Activated T-cell treated with anti-CD3 and anti-CD28 coated beads, Interleukin-2, amount 50 U/mL, for 72 hours (primary cell): ENCODE results near the gene ZNF865. TPM values are rescaled to one million over a fixed set of nuclear protein-coding genes. Genes with fewer than 3 reads are reported as not detected.

Experiments used
- ATAC-seq, 2 donors: fragments of 150-1000 bp; cut with Tn5 transposase; replicated peaks in 1 of 2; 2 replicates each; pipeline ENCODE4 v1.10.0; 2021; ENCODE audit warnings: moderate library complexity in 2 of 2, mild to moderate bottlenecking in 1 of 2
- DNase-seq, 2 donors: peaks; one replicate each; pipeline ENCODE4 v3.0.0; 2021 to 2022; ENCODE audit warnings: mixed read lengths in 1 of 2
- H3K27ac Mint-ChIP-seq: one replicate; pipeline ENCODE4 v1.8.0; 2022; ENCODE audit warnings: mild to moderate bottlenecking, moderate library complexity, mixed read lengths
- H3K27me3 Mint-ChIP-seq: one replicate; pipeline ENCODE4 v1.8.0; 2022; ENCODE audit warnings: low read depth, mixed read lengths
- H3K36me3 Mint-ChIP-seq, 2 donors: one replicate each; pipeline ENCODE4 v1.8.0; 2022; ENCODE audit warnings: mixed read lengths in 2 of 2, mild to moderate bottlenecking in 1 of 2; ENCODE audit not compliant: insufficient read depth in 2 of 2
- H3K4me1 Mint-ChIP-seq: one replicate; pipeline ENCODE4 v1.8.0; 2022; ENCODE audit warnings: low read depth, mixed read lengths
- H3K4me3 Mint-ChIP-seq, 2 donors: one replicate each; pipeline ENCODE4 v1.8.0; 2022; ENCODE audit warnings: mild to moderate bottlenecking in 2 of 2, mixed read lengths in 2 of 2, moderate library complexity in 2 of 2
- H3K9me3 Mint-ChIP-seq, 2 donors: one replicate each; pipeline ENCODE4 v1.8.0; 2022; ENCODE audit warnings: mixed read lengths in 2 of 2
- total RNA-seq, 2 donors: library from RNA; stranded (reverse); gene quantifications; one replicate each; pipeline ENCODE4 v1.2.3, GENCODE V29; 2022

ZNF865 gene
- total RNA-seq, 2 donors from 2014 or later = 12.9 to 13.2 TPM

DNA sequence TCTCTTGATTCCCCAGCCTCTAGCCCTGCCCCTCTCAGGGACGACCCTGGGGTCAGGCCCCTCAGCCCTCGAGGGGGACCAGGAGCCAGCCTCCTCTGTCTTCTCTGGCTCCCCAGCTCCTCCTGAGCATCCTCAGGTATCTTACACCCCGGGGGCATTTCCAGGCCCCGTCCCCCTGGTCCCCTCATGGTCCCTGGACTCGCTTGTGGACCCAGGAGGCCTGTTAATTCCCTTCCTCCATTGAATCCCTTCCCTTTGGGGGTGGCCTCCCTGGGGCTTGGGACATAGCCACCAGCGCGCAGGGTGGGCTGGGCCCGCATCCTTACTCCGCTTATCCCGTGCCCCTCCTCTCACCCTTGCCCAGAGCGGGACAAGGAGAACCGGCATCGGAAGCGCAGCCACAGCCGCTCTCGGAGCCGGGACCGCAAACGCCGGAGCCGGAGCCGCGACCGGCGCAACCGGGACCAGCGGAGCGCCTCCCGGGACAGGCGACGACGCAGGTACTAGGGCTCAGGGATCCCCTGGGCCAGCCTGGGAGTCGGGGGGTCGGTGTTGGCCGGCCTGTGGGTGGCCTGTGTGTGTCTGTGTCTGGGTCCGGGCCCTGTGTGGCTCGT is 53.5 kb downstream of the ZNF865 start:
- Mint-ChIP-seq H3K4me1 (peaks cover 55% of the 10 kb centered on the region), H3K36me3 (peaks cover 20 to 29% of the 10 kb centered on the region in 2 donors), H3K9me3 (no peaks in the 10 kb centered on the region), H3K4me3 (peak overlapping the region; percentile 62 to 68), H3K27ac (no peak overlapping the region), H3K27me3 (no peaks in the 10 kb centered on the region)
- ATAC-seq = no peak
- DNase-seq = no peak

DNA sequence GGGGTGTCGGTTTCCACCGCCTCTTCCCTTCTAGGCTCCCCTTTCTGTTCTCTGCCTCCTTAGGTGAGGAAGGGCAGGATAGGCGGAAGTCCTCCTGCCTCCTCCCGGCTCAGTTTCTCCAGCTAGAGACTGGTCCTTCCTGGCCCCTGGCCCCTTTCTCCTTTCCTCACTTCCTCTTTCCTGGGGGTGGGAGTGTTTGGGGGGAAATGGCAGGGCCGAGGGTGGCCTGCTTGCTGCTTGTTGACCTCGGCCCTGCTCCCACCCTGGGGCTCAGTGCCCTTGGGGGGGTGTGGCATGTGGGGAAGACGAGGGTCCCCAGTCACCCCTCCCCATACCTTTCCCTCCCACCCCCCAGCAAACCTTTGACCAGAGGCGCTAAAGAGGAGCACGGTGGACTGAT is 54.4 kb downstream of the ZNF865 start:
- H3K4me3 Mint-ChIP-seq = peak overlapping the region; percentile 62 to 68
- H3K4me1 Mint-ChIP-seq = peaks cover 59% of the 10 kb centered on the region
- peak overlapping the region; percentile 85 for H3K27ac Mint-ChIP-seq
- no peak for DNase-seq
- ATAC-seq = no peak
- H3K27me3 Mint-ChIP-seq = no peaks in the 10 kb centered on the region
- peaks cover 20 to 29% of the 10 kb centered on the region in 2 donors for H3K36me3 Mint-ChIP-seq
- no peaks in the 10 kb centered on the region for H3K9me3 Mint-ChIP-seq

DNA sequence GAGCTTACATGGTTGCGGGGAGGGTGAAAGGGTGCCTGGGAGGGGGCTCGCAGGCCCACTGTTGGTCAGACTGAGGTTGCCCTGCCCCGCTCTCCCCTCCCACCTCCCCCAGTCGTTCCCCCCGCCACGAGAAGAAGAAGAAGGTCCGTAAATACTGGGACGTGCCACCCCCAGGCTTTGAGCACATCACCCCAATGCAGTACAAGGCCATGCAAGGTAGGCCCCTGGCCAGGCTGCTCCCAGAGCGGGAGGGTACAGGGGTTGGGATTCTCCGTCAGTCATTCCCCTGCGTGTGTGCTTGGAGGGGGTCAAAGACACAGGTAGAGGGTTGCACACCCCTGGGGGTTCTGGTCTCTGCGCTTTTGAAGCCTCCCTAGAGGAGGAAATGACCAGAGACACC is 55.0 kb downstream of the ZNF865 start:
- ATAC-seq (no peak), DNase-seq (no peak)
- H3K27me3 Mint-ChIP-seq = no peaks in the 10 kb centered on the region
- no peak overlapping the region for H3K4me3 Mint-ChIP-seq
- H3K36me3 Mint-ChIP-seq = peaks cover 22 to 31% of the 10 kb centered on the region in 2 donors
- no peaks in the 10 kb centered on the region for H3K9me3 Mint-ChIP-seq
- peaks cover 59% of the 10 kb centered on the region for H3K4me1 Mint-ChIP-seq
- peak overlapping the region; percentile 39 for H3K27ac Mint-ChIP-seq

DNA sequence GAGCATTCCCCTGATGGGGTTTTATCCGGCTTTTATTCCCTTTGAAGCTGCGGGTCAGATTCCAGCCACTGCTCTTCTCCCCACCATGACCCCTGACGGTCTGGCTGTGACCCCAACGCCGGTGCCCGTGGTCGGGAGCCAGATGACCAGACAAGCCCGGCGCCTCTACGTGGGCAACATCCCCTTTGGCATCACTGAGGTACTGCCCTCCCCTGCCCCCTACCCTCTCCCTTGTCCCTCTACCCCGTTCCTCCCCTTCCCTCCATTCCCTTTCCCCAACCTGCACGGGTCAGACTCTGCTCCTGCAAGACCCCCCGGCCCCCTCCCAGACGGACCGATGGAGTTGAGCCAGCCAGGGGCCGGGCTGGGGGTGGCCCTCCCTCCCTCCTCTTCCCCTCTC is 55.5 kb downstream of the ZNF865 start:
- DNase-seq (no peak), ATAC-seq (no peak)
- Mint-ChIP-seq H3K27me3 (no peaks in the 10 kb centered on the region), H3K9me3 (no peaks in the 10 kb centered on the region), H3K27ac (no peak overlapping the region), H3K4me1 (peaks cover 54% of the 10 kb centered on the region), H3K36me3 (peaks cover 18 to 29% of the 10 kb centered on the region in 2 donors), H3K4me3 (no peak overlapping the region)

DNA sequence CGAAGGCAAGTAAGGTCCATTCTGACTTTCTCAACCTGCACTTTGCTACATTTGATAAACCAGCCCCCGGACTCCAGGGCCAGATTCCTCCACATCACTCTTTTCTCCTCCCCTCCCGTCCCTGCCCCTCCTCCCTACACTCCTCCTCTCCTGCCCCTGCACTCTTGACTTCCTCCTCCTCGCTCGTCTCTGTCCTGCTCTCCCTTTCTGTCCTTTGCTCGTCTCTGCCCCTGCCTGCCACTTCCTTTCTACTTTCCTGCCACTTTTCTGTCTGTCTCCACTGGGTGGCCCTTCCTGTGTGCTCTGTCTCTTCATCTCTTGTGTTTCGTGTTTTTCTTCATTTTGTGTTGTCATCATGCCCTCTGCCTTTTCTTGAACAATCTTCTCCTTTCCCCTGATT is 56.4 kb downstream of the ZNF865 start:
- no peak overlapping the region for H3K4me3 Mint-ChIP-seq
- H3K27me3 Mint-ChIP-seq = no peaks in the 10 kb centered on the region
- H3K4me1 Mint-ChIP-seq = peaks cover 47% of the 10 kb centered on the region
- no peak for ATAC-seq
- H3K27ac Mint-ChIP-seq = peak overlapping the region; percentile 31
- DNase-seq = no peak
- H3K9me3 Mint-ChIP-seq = no peaks in the 10 kb centered on the region
- peaks cover 18 to 28% of the 10 kb centered on the region in 2 donors for H3K36me3 Mint-ChIP-seq

DNA sequence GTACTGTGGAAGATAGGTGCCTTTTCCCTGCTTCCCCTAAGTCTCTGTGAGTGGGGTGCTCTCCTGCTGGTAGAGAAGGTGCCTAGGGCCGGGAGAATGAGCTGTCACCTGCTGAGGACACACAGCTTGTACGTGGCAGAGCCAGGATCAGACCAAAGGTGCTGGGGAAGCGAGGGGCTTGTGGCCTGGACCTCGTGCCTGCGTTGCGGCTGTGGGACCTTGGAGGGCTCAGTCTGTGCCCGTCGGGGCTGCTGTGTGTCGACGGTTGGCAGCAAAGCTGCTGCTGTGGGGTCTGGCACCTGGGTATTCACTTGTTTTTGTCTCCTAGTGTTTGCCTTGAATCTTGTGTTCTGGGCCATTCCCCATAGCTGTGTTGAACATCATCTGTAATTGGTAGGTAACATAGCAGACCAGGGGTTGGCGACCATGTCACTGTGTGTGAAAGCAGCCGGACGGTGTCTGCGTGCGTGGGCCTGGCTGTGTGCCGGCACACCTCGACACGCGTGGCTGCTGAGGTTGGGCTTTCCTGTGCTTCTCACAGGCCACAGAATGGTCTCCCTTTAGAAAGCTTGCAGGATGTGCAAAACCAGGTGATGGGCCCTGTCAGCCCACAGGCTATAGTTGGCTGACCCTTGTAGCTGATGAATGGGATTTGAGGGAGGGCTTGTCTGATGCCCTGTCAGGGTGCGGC is 58.5 kb downstream of the ZNF865 start:
- Mint-ChIP-seq H3K9me3 (no peaks in the 10 kb centered on the region), H3K4me1 (peaks cover 27% of the 10 kb centered on the region), H3K36me3 (peaks cover 18 to 34% of the 10 kb centered on the region in 2 donors), H3K4me3 (no peak overlapping the region), H3K27me3 (no peaks in the 10 kb centered on the region), H3K27ac (no peak overlapping the region)
- ATAC-seq (no peak), DNase-seq (no peak)

DNA sequence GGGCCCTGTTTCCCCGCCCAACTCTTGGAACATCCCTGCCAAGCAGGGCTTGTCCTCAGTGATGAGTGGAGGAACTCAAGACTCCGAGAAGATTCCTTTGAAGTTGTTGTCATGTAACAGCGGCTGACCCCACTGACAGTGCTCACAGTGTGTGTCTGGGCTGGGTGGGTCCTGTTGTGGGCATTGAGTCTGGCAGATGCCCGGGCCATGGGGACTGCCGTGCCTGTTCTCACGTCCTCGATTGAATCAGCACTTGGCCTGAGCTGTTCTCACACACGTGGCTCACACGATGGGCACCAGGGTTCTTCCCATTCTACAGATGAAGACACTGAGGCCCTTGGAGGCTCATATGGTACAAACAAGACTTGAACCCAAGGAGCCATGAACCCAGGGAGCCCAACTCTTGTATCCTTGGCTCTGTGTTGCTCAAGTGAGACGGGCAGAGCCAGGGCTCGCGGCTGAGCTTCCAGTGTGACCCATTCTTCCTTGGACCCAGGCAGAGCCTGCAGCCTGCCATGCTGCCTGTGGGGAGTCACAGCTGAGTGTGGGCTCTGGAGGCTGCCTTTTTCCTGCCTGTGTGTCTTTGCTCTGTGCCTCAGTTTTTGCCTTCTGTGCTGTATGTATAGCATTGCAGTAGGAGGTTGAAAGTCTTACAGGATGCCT is 61.0 kb downstream of the ZNF865 start:
- DNase-seq (no peak), ATAC-seq (no peak)
- peaks cover 25% of the 10 kb centered on the region for H3K4me1 Mint-ChIP-seq
- H3K4me3 Mint-ChIP-seq = no peak overlapping the region
- H3K9me3 Mint-ChIP-seq = no peaks in the 10 kb centered on the region
- peaks cover 15 to 31% of the 10 kb centered on the region in 2 donors for H3K36me3 Mint-ChIP-seq
- no peak overlapping the region for H3K27ac Mint-ChIP-seq
- H3K27me3 Mint-ChIP-seq = no peaks in the 10 kb centered on the region

Other genes starting within 250 kb of the ZNF865 start
- gene GARIN5B, start 242.4 kb upstream of the ZNF865 start, total RNA-seq = under 1 TPM in 1 of 2 donors, not detected in 1; 0.07 TPM
- gene IL11, start 235.2 kb upstream of the ZNF865 start, total RNA-seq = 1 to 10 TPM; 4.0 to 5.4 TPM
- not detected for gene TMEM190, start 228.8 kb upstream of the ZNF865 start, total RNA-seq
- 10 to 100 TPM in 1 of 2 donors, 1 to 10 TPM in 1; 7.5 to 11.7 TPM for gene TMEM238, start 221.4 kb upstream of the ZNF865 start, total RNA-seq
- 1,000 to 10,000 TPM; 3,217 to 3,413 TPM for gene RPL28, start 219.7 kb upstream of the ZNF865 start, total RNA-seq
- gene UBE2S, start 197.9 kb upstream of the ZNF865 start, total RNA-seq = 100 to 1,000 TPM; 192 to 223 TPM
- under 1 TPM in 1 of 2 donors, not detected in 1; 0.17 TPM for gene SHISA7, start 162.3 kb upstream of the ZNF865 start, total RNA-seq
- 10 to 100 TPM; 19.5 to 20.3 TPM for gene ISOC2, start 144.0 kb upstream of the ZNF865 start, total RNA-seq
- gene C19orf85, start 140.9 kb upstream of the ZNF865 start, total RNA-seq = not detected
- 1 to 10 TPM; 7.9 to 9.0 TPM for gene ZNF628, start 129.0 kb upstream of the ZNF865 start, total RNA-seq
- 10 to 100 TPM; 19.2 to 20.5 TPM for gene NAT14, start 120.5 kb upstream of the ZNF865 start, total RNA-seq
- gene SSC5D, start 117.2 kb upstream of the ZNF865 start, total RNA-seq = 1 to 10 TPM; 1.2 to 1.7 TPM
- gene SBK2, start 68.5 kb upstream of the ZNF865 start, total RNA-seq = not detected
- gene SBK3, start 60.1 kb upstream of the ZNF865 start, total RNA-seq = not detected
- 1 to 10 TPM; 9.3 to 9.4 TPM for gene ZNF579, start 24.8 kb upstream of the ZNF865 start, total RNA-seq
- 10 to 100 TPM; 16.2 to 17.3 TPM for gene FIZ1, start 6.1 kb upstream of the ZNF865 start, total RNA-seq
- gene ZNF524, start 5.4 kb upstream of the ZNF865 start, total RNA-seq = 10 to 100 TPM; 26.2 to 32.3 TPM
- gene ZNF784, start 18.9 kb downstream of the ZNF865 start, total RNA-seq = 1 to 10 TPM; 4.3 to 6.9 TPM
- 10 to 100 TPM; 46.1 to 47.8 TPM for gene ZNF580, start 35.4 kb downstream of the ZNF865 start, total RNA-seq
- 10 to 100 TPM; 43.1 to 50.7 TPM for gene ZNF581, start 38.0 kb downstream of the ZNF865 start, total RNA-seq
- gene CCDC106, start 42.6 kb downstream of the ZNF865 start, total RNA-seq = 10 to 100 TPM; 13.8 to 21.7 TPM
- gene U2AF2, start 49.4 kb downstream of the ZNF865 start, total RNA-seq = 100 to 1,000 TPM; 128 to 137 TPM
- 10 to 100 TPM; 33.8 to 40.5 TPM for gene EPN1, start 69.6 kb downstream of the ZNF865 start, total RNA-seq
- not detected for gene NLRP9, start 132.8 kb downstream of the ZNF865 start, total RNA-seq
- not detected for gene RFPL4A, start 153.4 kb downstream of the ZNF865 start, total RNA-seq
- gene RFPL4AL1, start 163.5 kb downstream of the ZNF865 start, total RNA-seq = not detected
- not detected for gene NLRP11, start 226.4 kb downstream of the ZNF865 start, total RNA-seq
- gene NLRP4, start 230.9 kb downstream of the ZNF865 start, total RNA-seq = not detected